ENCODE data around the gene ZDHHC11B.
"Not testable (repeated sequence)": the region's sequence is repeated elsewhere in the genome, so short reads cannot be mapped to it uniquely, and the experiment has no call there.

DNA sequence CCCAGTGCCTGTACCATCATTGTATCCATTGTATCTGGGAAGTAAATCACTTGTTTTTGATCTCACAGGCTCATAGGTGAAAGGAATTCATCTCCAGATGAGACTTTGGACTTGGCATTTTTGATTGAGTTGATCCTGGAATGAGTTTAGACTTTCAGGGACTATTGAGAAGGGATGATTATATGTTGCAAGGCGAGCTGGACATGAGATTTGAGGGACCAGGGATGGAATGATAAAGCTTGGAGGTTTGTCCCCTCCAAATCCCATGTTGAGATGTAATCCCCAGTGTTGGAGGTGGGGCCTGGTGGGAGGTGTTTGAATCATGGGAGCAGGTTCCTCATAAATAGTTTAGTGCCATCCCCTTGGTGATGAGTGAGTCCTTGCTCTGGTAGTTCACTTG, 10.4 kb upstream of the ZDHHC11B start:
- TF ChIP-seq, protein P1, sequence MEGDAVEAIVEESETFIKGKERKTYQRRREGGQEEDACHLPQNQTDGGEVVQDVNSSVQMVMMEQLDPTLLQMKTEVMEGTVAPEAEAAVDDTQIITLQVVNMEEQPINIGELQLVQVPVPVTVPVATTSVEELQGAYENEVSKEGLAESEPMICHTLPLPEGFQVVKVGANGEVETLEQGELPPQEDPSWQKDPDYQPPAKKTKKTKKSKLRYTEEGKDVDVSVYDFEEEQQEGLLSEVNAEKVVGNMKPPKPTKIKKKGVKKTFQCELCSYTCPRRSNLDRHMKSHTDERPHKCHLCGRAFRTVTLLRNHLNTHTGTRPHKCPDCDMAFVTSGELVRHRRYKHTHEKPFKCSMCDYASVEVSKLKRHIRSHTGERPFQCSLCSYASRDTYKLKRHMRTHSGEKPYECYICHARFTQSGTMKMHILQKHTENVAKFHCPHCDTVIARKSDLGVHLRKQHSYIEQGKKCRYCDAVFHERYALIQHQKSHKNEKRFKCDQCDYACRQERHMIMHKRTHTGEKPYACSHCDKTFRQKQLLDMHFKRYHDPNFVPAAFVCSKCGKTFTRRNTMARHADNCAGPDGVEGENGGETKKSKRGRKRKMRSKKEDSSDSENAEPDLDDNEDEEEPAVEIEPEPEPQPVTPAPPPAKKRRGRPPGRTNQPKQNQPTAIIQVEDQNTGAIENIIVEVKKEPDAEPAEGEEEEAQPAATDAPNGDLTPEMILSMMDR (optimal IDR thresholded peaks at IDR 0.05 in 1 of 3, IDR thresholded peaks at IDR 0.05 in 1 of 3, conservative IDR thresholded peaks at IDR 0.05 in 1 of 3; ENCODE audit: extremely low read depth in 1 of 3, insufficient read depth in 2 of 3, low read length in 3 of 3), result not testable (repeated sequence)
- TF ChIP-seq EZH2 (IDR thresholded peaks at IDR 0.05; ENCODE audit: low read length), result not testable (repeated sequence)

Data from keratinocyte (primary cell).